K562 (cell line): ENCODE results near the gene SLC26A6. TPM values are rescaled to one million over a fixed set of nuclear protein-coding genes. Genes with fewer than 3 reads are reported as not detected.
A peak's percentile ranks its signal among the peaks of the same experiment; 100 is the strongest.

Experiments
- ATAC-seq: fragments of 200-7000 bp; cut with Tn5 transposase; 3 replicates; pipeline ENCODE4 v1.9.1; 2020; ENCODE audit warnings: moderate library complexity
- BruUV-seq: library from RNA; stranded (reverse); fragments of 400-500 nt; replicated peaks from 2 replicates; lab custom pipeline; 2021; lab: Mats Ljungman, UMichigan
- CTCF ChIA-PET: fragments of 300-600 bp; formaldehyde crosslinking; extraction: SDS; loops from one replicate; lab custom pipeline; 2021; ENCODE audit warnings: low intra/inter-chr PET ratio; lab: Yijun Ruan, JAX
- POLR2A ChIA-PET: fragments of 300-600, 350-650 bp; sonication (Branson Sonifier 250); formaldehyde crosslinking; extraction: SDS; loops from one replicate; lab custom pipeline; 2021; ENCODE audit warnings: antibody characterized with exemption, inconsistent platforms; lab: Yijun Ruan, JAX
- DNase-seq, 4 experiments: peaks; one replicate each; pipeline versions ENCODE4 v3.0.0 to v3.0.0-alpha.2; 2011 to 2018; ENCODE audit warnings: low spot score in 3 of 4, mixed read lengths in 3 of 4; ENCODE audit errors: extremely low read depth in 1 of 4
- FAIRE-seq: peaks from 2 replicates; lab custom pipeline; 2011; peaks lifted over from hg19 to GRCh38; lab: Jason Lieb, UNC
- H2AFZ ChIP-seq: 2 replicates; pipeline ENCODE4 v1.6.0; 2011; ENCODE audit warnings: low read depth, low read length, control low read depth, inconsistent platforms
- H3K27ac ChIP-seq: fragments of 200-600 bp; 3 replicates; pipeline ENCODE4 v1.8.0; 2011; ENCODE audit warnings: low read depth, mild to moderate bottlenecking, control low read depth, inconsistent platforms, low read length, moderate library complexity, mixed read lengths; ENCODE audit errors: extremely low read depth
- H3K27me3 ChIP-seq, 2 experiments: fragments of 300-600 bp in 1 of 2; 2 replicates in 1 of 2; 3 replicates in 1 of 2; pipeline versions ENCODE4 v1.6.0 to v1.8.0; 2011; ENCODE audit warnings: inconsistent platforms in 2 of 2, low read length in 2 of 2, mild to moderate bottlenecking in 1 of 2, mixed read lengths in 1 of 2, moderate library complexity in 1 of 2; ENCODE audit not compliant: control insufficient read depth in 2 of 2, insufficient read depth in 2 of 2
- H3K36me3 ChIP-seq: fragments of 300-600 bp; 3 replicates; pipeline ENCODE4 v1.8.0; 2011; ENCODE audit warnings: mild to moderate bottlenecking, low read length, inconsistent platforms; ENCODE audit not compliant: control insufficient read depth, insufficient read depth
- H3K4me1 ChIP-seq, 2 experiments: fragments of 200-600 bp in 1 of 2; replicated peaks in 1 of 2; 2 replicates in 1 of 2; 3 replicates in 1 of 2; pipeline versions ENCODE4 v1.5.1 to v1.8.0; 2011; ENCODE audit warnings: inconsistent platforms in 2 of 2, low read length in 2 of 2, mild to moderate bottlenecking in 1 of 2, mixed read lengths in 1 of 2, moderate library complexity in 1 of 2; ENCODE audit not compliant: control insufficient read depth in 2 of 2, insufficient read depth in 2 of 2
- H3K4me2 ChIP-seq: 2 replicates; pipeline ENCODE4 v1.6.1; 2011; ENCODE audit warnings: low read length, control low read depth, inconsistent platforms, mixed read lengths; ENCODE audit not compliant: insufficient read depth
- H3K4me3 ChIP-seq: fragments of 200-600 bp; sonication (generic), shearing (Covaris generic); 2 replicates; pipeline ENCODE4 v1.5.1; 2016; ENCODE audit warnings: control low read depth, inconsistent platforms
- H3K79me2 ChIP-seq: fragments of 200-600 bp; 3 replicates; pipeline ENCODE4 v1.8.0; 2011; ENCODE audit warnings: low read length, inconsistent platforms; ENCODE audit not compliant: control insufficient read depth, insufficient read depth
- H3K9ac ChIP-seq, 2 experiments: 2 replicates each; pipeline versions ENCODE4 v1.6.0 to v1.6.1; 2011; ENCODE audit warnings: low read depth in 2 of 2, low read length in 2 of 2, control low read depth in 1 of 2, inconsistent platforms in 1 of 2, mild to moderate bottlenecking in 1 of 2, mixed read lengths in 1 of 2; ENCODE audit not compliant: insufficient read depth in 1 of 2
- H3K9me1 ChIP-seq: one replicate; pipeline ENCODE4 v1.6.0; 2011; ENCODE audit warnings: inconsistent platforms, mild to moderate bottlenecking, low read length, moderate library complexity; ENCODE audit not compliant: control insufficient read depth, insufficient read depth
- H3K9me3 ChIP-seq: replicated peaks from 2 replicates; pipeline ENCODE4 v1.5.1; 2011; ENCODE audit warnings: low read depth, low read length, inconsistent platforms; ENCODE audit not compliant: control insufficient read depth, insufficient read depth
- H4K20me1 ChIP-seq: replicated peaks from 2 replicates; pipeline ENCODE4 v1.6.1; 2011; ENCODE audit warnings: low read length, inconsistent platforms, mixed read lengths; ENCODE audit not compliant: control insufficient read depth, insufficient read depth
- ARID3B ChIP-seq: fragments of 250-450 bp; sonication (Bioruptor Pico); IDR thresholded peaks from 2 replicates; pipeline ENCODE4 v1.4.0; 2020; ENCODE audit warnings: borderline replicate concordance
- BRD4 ChIP-seq: fragments of 200-600 bp; sonication (generic); IDR thresholded peaks from 2 replicates; pipeline ENCODE4 v1.6.1; 2017; ENCODE audit warnings: inconsistent platforms
- CTBP1 ChIP-seq: fragments of 450-650 bp; IDR thresholded peaks from 2 replicates; pipeline ENCODE4 v1.6.1; 2016; ENCODE audit warnings: borderline replicate concordance
- CXXC5 ChIP-seq: fragments of 250-450 bp; sonication (Bioruptor Pico); IDR thresholded peaks from 2 replicates; pipeline ENCODE4 v1.8.0; 2022; ENCODE audit warnings: inconsistent platforms, mild to moderate bottlenecking, moderate library complexity
- DMBX1 ChIP-seq: fragments of 250-450 bp; sonication (Bioruptor Pico); IDR thresholded peaks from 2 replicates; pipeline ENCODE4 v1.8.0; 2022; ENCODE audit warnings: inconsistent platforms, mild to moderate bottlenecking, moderate library complexity, borderline replicate concordance
- ETV5 ChIP-seq: sonication (generic); formaldehyde crosslinking; IDR thresholded peaks from 2 replicates; pipeline ENCODE4 v1.4.0; 2020; ENCODE audit warnings: low read depth, mild to moderate bottlenecking, missing genetic modification reagents
- FUS ChIP-seq: fragments of 200-400 bp; formaldehyde crosslinking; optimal IDR thresholded peaks from 2 replicates; pipeline ENCODE3; 2017; ENCODE audit warnings: low read depth, low read length
- SREBF1 ChIP-seq: fragments of 150-350 bp; IDR thresholded peaks from 2 replicates; pipeline ENCODE4 v1.6.1; 2014; ENCODE audit warnings: antibody characterized with exemption, low read depth, low read length, borderline replicate concordance
- SRSF9 ChIP-seq: fragments of 200-400 bp; formaldehyde crosslinking; IDR thresholded peaks from 2 replicates; pipeline ENCODE4 v1.6.1; 2017; ENCODE audit warnings: low read depth, low read length, borderline replicate concordance
- USF2 ChIP-seq: sonication (generic); formaldehyde crosslinking; IDR thresholded peaks from 2 replicates; pipeline ENCODE4 v1.5.0; 2020; ENCODE audit warnings: missing genetic modification reagents
- XRCC5 ChIP-seq: fragments of 200-400 bp; formaldehyde crosslinking; IDR thresholded peaks from 2 replicates; pipeline ENCODE4 v1.6.1; 2017; ENCODE audit warnings: low read depth, mild to moderate bottlenecking, low read length
- ZBTB33 ChIP-seq: sonication (generic); formaldehyde crosslinking; IDR thresholded peaks from 2 replicates; pipeline ENCODE4 v1.8.1; 2023; ENCODE audit warnings: mild to moderate bottlenecking, missing genetic modification reagents
- ZNF224 ChIP-seq: sonication (generic); formaldehyde crosslinking; IDR thresholded peaks from 2 replicates; pipeline ENCODE4 v1.8.0; 2022; ENCODE audit warnings: mild to moderate bottlenecking, missing genetic modification reagents
- ZNF408 ChIP-seq: fragments of 250-450 bp; sonication (Bioruptor Pico); IDR thresholded peaks from 2 replicates; pipeline ENCODE4 v1.4.0; 2020; ENCODE audit warnings: low read depth, mild to moderate bottlenecking, moderate library complexity
- WGBS: fragments of 100-300 bp; shearing (Covaris generic); methylation state at CpG from one replicate; pipeline ENCODE4 v1.1.6; 2016; ENCODE audit warnings: low coverage, mixed read lengths; ENCODE audit not compliant: insufficient coverage; ENCODE audit errors: missing lambda C conversion rate; 5-methylcytosine and 5-hydroxymethylcytosine counted together
- in situ Hi-C: fragments of 300-500 bp; cut with MboI; formaldehyde crosslinking; loops from 4 replicates; pipeline ENCODE4 v1.15.0; 2018; ENCODE audit warnings: inconsistent platforms, mixed read lengths
- intact Hi-C: fragments of 100-400 bp; cut with micrococcal nuclease; formaldehyde crosslinking; loops from 2 replicates; pipeline ENCODE4 v1.14.2; 2022
- polyA plus RNA-seq, 8 experiments: library from polyadenylated mRNA; depleted of rRNA in 4 of 8; stranded (reverse) in 5 of 8; unstranded in 3 of 8; fragments of >200 nt; fragmentation: Nextera tagmentation in 2 of 8; fragmentation: Illumina TruSeq in 1 of 8; extraction: Ambion mirVana in 2 of 8; extraction: Trizol in 1 of 8; gene quantifications; 2 replicates each; pipeline versions ENCODE4 v1.2.1 to v1.2.3, GENCODE V29; 2011 to 2014; ENCODE audit warnings: inconsistent platforms in 1 of 8, missing spikeins in 1 of 8
- total RNA-seq, 7 experiments: library from RNA; depleted of rRNA in 6 of 7; stranded (reverse); fragments of >200 nt in 6 of 7; fragmentation: Illumina TruSeq in 2 of 7; extraction: Trizol in 2 of 7; gene quantifications; 2 replicates each; pipeline versions ENCODE4 v1.2.1 to v1.2.3, GENCODE V29; 2011 to 2021; ENCODE audit warnings: low replicate concordance in 1 of 7
- TF ChIP-seq, protein P1 (sequence below), 3 experiments: fragments of 200-800 bp in 1 of 3; sonication (Bioruptor generic) in 1 of 3; sonication (generic) in 1 of 3; formaldehyde crosslinking in 1 of 3; IDR thresholded peaks; 2 replicates each; pipeline versions ENCODE4 v1.6.1 to v1.8.0; 2016 to 2022; ENCODE audit warnings: mild to moderate bottlenecking in 2 of 3, missing compliant biosample characterization in 2 of 3, missing genetic modification characterization in 2 of 3, missing genetic modification reagents in 1 of 3

The SLC26A6 gene
- total and polyA plus RNA-seq, 9 of the 15 experiments (the other 6 are each of a cell fraction or from before 2014, with no cell fraction given), result 2.1 to 27.2 (median 14.8) TPM

DNA sequence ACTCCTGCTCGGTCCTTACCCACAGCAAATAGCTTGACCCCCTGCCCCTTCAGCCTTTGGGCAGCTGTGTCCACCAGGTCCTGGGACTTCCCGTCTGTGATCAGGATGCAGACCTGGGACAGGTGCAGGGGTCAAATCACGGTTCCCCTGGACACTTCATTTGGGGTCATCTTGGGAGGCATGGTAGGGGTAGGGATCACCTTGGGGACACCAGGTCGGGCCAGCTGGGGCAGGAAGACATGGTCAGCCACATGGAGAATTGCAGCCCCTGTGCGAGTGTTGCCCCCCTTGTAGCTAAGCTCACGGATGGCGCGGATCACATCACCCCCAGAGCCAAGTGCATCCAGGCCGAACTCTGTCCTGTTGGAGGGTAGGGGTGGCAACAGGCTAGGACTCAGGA is 41.9 kb downstream of the SLC26A6 start:
- POLR2A ChIA-PET, result interaction anchor here (1.0 kb wide), 1 partner anchor 154 kb away, joined by 4 read pairs; no protein-coding TSS in a partner anchor
- peaks cover 0 to 31% of the 10 kb centered on the region in 2 experiments; a peak in 3 of 5 replicates for H3K27me3 ChIP-seq
- no peaks in the 10 kb centered on the region for H4K20me1 ChIP-seq
- no peak overlapping the region for H3K27ac ChIP-seq
- no peak overlapping the region for H2AFZ ChIP-seq
- H3K79me2 ChIP-seq, result no peaks in the 10 kb centered on the region
- H3K4me1 ChIP-seq, result peaks cover 12 to 45% of the 10 kb centered on the region in 2 experiments; a peak in 4 of 5 replicates
- no TSS peak for BruUV-seq
- no peak overlapping the region for H3K4me2 ChIP-seq
- no peak overlapping the region for H3K4me3 ChIP-seq
- peaks cover 11% of the 10 kb centered on the region; the same call in 2 of the 3 replicates for H3K36me3 ChIP-seq
- FAIRE-seq, result no peak
- no peaks in the 10 kb centered on the region for H3K9me1 ChIP-seq
- H3K9ac ChIP-seq, result 0 out of 4 replicates have a peak overlapping the region, but pooled peaks of 1 of the 2 experiments have one; percentile 9
- H3K9me3 ChIP-seq, result no peaks in the 10 kb centered on the region
- CTCF ChIA-PET, result no interaction called here
- WGBS, result 29% methylated on average over 4 of the region's 9 CpGs
- intact Hi-C loops (no loop called here), in situ Hi-C loops (no loop called here)
- no peak for DNase-seq
- no peak for ATAC-seq
- TF ChIP-seq CXXC5 (no peak), ETV5 (CRISPR knock-in tag) (no peak), DMBX1 (CRISPR knock-in tag) (no peak), CTBP1 (no peak), FUS (no peak), BRD4 (no peak), ARID3B (CRISPR knock-in tag) (no peak), SRSF9 (no peak), XRCC5 (no peak), ZNF408 (CRISPR knock-in tag) (no peak), USF2 (no peak), ZBTB33 (CRISPR knock-in tag) (no peak), SREBF1 (no peak), ZNF224 (CRISPR knock-in tag) (no peak)
- TF ChIP-seq, protein P1, sequence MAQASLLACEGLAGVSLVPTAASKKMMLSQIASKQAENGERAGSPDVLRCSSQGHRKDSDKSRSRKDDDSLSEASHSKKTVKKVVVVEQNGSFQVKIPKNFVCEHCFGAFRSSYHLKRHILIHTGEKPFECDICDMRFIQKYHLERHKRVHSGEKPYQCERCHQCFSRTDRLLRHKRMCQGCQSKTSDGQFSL (CRISPR knock-in tag; IDR thresholded peaks at IDR 0.05), result no peak
- TF ChIP-seq, protein P1 (tag; IDR thresholded peaks at IDR 0.05), result no peak
